ENCODE data around the gene HMGA1. TPM values are rescaled to one million over a fixed set of nuclear protein-coding genes. Genes with fewer than 3 reads are reported as not detected.

Gene HMGA1
- total RNA-seq, 4 donors from 2014 or later: 0.51 to 24.4 (median 13.5) TPM

- H3K9me3 ChIP-seq: no peaks in the 10 kb centered on the region
- intact Hi-C loops (cut with DNase I; ENCODE audit: low total_unique reads): no loop called here
- H3K4me1 ChIP-seq: no peaks in the 10 kb centered on the region
- H3K4me3 ChIP-seq: no peak overlapping the region
- H3K36me3 ChIP-seq: no peaks in the 10 kb centered on the region
- TF ChIP-seq, protein P1, sequence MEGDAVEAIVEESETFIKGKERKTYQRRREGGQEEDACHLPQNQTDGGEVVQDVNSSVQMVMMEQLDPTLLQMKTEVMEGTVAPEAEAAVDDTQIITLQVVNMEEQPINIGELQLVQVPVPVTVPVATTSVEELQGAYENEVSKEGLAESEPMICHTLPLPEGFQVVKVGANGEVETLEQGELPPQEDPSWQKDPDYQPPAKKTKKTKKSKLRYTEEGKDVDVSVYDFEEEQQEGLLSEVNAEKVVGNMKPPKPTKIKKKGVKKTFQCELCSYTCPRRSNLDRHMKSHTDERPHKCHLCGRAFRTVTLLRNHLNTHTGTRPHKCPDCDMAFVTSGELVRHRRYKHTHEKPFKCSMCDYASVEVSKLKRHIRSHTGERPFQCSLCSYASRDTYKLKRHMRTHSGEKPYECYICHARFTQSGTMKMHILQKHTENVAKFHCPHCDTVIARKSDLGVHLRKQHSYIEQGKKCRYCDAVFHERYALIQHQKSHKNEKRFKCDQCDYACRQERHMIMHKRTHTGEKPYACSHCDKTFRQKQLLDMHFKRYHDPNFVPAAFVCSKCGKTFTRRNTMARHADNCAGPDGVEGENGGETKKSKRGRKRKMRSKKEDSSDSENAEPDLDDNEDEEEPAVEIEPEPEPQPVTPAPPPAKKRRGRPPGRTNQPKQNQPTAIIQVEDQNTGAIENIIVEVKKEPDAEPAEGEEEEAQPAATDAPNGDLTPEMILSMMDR (IDR thresholded peaks at IDR 0.05): no peak
- TF ChIP-seq POLR2A (IDR thresholded peaks at IDR 0.05): no peak
- no peaks in the 10 kb centered on the region for H3K27me3 ChIP-seq
- peak overlapping the region in 1 of 2 donors; percentile 12 for H3K27ac ChIP-seq
- DNase-seq: no peak
Measured at GRCh38 chr6:34272013-34272926, 35.6 kb downstream of the HMGA1 start.

GRCh38 chr6:34273242-34273805 lies 36.7 kb downstream of the HMGA1 start:
- Histone ChIP-seq H3K4me1 (no peaks in the 10 kb centered on the region), H3K27me3 (no peaks in the 10 kb centered on the region), H3K36me3 (no peaks in the 10 kb centered on the region), H3K9me3 (no peaks in the 10 kb centered on the region), H3K4me3 (no peak overlapping the region), H3K27ac (no peak overlapping the region)
- DNase-seq: peak in 1 of 2 donors; percentile 61
- no peak for TF ChIP-seq POLR2A (IDR thresholded peaks at IDR 0.05)
- TF ChIP-seq, protein P1 (IDR thresholded peaks at IDR 0.05): no peak
- intact Hi-C loops (cut with DNase I; ENCODE audit: low total_unique reads): no loop called here

GRCh38 chr6:34274129-34274528 lies 37.5 kb downstream of the HMGA1 start:
- no peak for TF ChIP-seq POLR2A (IDR thresholded peaks at IDR 0.05)
- TF ChIP-seq, protein P1 (IDR thresholded peaks at IDR 0.05): no peak
- Histone ChIP-seq H3K9me3 (no peaks in the 10 kb centered on the region), H3K36me3 (no peaks in the 10 kb centered on the region), H3K27ac (no peak overlapping the region), H3K27me3 (no peaks in the 10 kb centered on the region), H3K4me3 (no peak overlapping the region), H3K4me1 (no peaks in the 10 kb centered on the region)
- intact Hi-C loops (cut with DNase I; ENCODE audit: low total_unique reads): no loop called here
- DNase-seq: no peak

DNA sequence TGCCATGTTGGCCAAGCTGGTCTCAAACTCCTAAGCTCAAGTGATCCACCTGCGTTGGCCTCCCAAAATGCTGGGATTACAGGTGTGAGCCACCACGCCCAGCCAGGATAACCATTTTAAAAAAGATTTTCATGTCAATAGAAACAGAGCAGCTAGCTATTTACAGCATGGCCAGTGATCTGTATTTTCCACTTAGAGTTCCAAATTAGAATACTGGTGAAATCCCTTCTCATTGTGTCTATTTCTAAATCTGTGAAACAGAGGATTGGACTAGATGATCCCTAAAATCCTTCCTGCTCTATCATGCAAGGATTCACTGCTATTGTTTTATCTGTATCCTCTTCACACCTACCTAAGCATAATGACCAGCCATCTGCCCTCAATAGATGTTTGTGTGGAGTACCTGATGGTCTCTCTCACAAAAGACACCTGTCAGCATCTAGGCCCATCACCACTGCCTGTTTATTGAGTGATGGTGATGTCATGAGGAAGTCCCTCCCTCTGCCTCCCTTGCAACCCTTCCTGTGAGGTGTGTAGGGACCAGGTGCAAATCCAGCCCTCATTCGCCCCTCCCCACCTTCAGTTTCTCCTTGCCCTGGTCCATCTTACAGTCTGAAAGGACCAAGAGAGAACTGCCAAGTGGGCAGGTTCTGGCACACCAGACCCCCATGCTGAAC lies 38.6 kb downstream of the HMGA1 start:
- intact Hi-C loops (cut with DNase I; ENCODE audit: low total_unique reads): no loop called here
- no peaks in the 10 kb centered on the region for H3K4me1 ChIP-seq
- TF ChIP-seq POLR2A (IDR thresholded peaks at IDR 0.05): no peak
- TF ChIP-seq, protein P1 (IDR thresholded peaks at IDR 0.05): no peak
- H3K36me3 ChIP-seq: no peaks in the 10 kb centered on the region
- no peak overlapping the region for H3K27ac ChIP-seq
- no peak overlapping the region for H3K4me3 ChIP-seq
- no peak for DNase-seq
- no peaks in the 10 kb centered on the region for H3K27me3 ChIP-seq
- no peaks in the 10 kb centered on the region for H3K9me3 ChIP-seq

GRCh38 chr6:34276191-34276590 lies 39.5 kb downstream of the HMGA1 start:
- no peaks in the 10 kb centered on the region for H3K9me3 ChIP-seq
- no peaks in the 10 kb centered on the region for H3K4me1 ChIP-seq
- TF ChIP-seq POLR2A (IDR thresholded peaks at IDR 0.05): no peak
- TF ChIP-seq, protein P1 (IDR thresholded peaks at IDR 0.05): no peak
- no peak overlapping the region for H3K27ac ChIP-seq
- intact Hi-C loops (cut with DNase I; ENCODE audit: low total_unique reads): no loop called here
- H3K27me3 ChIP-seq: no peaks in the 10 kb centered on the region
- H3K36me3 ChIP-seq: no peaks in the 10 kb centered on the region
- H3K4me3 ChIP-seq: no peak overlapping the region
- DNase-seq: no peak

Measured in uterus (tissue), 4 donors.